ENCODE measurements around the gene CLDN16. TPM values are rescaled to one million over a fixed set of nuclear protein-coding genes. Genes with fewer than 3 reads are reported as not detected.
A peak's percentile ranks its signal among the peaks of the same experiment; 100 is the strongest.

CLDN16 gene
- total and polyA plus RNA-seq, 2 donors (not counting 1 experiment from before 2014, with no cell fraction given): 0.10 to 0.33 TPM

DNA sequence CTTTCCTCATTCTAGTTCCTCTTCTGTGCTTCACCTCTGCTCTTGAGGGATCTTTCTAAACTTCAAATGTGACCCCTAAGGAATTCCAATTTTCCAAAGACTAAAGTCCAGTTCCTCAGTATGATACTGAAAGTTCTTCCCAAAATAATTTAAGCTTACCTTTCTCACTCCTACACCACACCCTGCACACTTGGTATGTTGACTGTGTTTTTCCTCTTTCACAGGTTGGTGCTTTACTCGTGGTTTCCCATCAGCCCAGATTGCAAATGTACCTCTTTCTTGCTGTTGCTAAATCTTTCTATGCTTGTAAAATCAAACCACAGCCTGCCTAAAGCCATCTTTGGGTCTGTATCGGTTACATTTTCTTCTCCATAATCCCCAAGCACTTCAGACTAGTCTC is 30.5 kb upstream of the CLDN16 start:
- H3K9me3 ChIP-seq (ENCODE audit: control insufficient read depth, insufficient read depth, low read depth, low read length): no peaks in the 10 kb centered on the region
- DNase-seq (ENCODE audit: low read depth in 2 of 2): no peak
- no peaks in the 10 kb centered on the region for H3K79me2 ChIP-seq (ENCODE audit: control insufficient read depth, insufficient read depth, low read length)
- no peak overlapping the region for H3K9ac ChIP-seq (ENCODE audit: insufficient read depth, low read length)
- H3K4me2 ChIP-seq (ENCODE audit: extremely low read depth, insufficient read depth, low read length): no peak overlapping the region
- no peaks in the 10 kb centered on the region for H3K27me3 ChIP-seq (ENCODE audit: control insufficient read depth, insufficient read depth, low read length)
- H3K36me3 ChIP-seq (ENCODE audit: control insufficient read depth, insufficient read depth, low read length): no peaks in the 10 kb centered on the region
- no peak for TF ChIP-seq EZH2 (IDR thresholded peaks at IDR 0.05; ENCODE audit: low read length, missing control alignments)
- TF ChIP-seq, protein P1, sequence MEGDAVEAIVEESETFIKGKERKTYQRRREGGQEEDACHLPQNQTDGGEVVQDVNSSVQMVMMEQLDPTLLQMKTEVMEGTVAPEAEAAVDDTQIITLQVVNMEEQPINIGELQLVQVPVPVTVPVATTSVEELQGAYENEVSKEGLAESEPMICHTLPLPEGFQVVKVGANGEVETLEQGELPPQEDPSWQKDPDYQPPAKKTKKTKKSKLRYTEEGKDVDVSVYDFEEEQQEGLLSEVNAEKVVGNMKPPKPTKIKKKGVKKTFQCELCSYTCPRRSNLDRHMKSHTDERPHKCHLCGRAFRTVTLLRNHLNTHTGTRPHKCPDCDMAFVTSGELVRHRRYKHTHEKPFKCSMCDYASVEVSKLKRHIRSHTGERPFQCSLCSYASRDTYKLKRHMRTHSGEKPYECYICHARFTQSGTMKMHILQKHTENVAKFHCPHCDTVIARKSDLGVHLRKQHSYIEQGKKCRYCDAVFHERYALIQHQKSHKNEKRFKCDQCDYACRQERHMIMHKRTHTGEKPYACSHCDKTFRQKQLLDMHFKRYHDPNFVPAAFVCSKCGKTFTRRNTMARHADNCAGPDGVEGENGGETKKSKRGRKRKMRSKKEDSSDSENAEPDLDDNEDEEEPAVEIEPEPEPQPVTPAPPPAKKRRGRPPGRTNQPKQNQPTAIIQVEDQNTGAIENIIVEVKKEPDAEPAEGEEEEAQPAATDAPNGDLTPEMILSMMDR (conservative IDR thresholded peaks at IDR 0.05 in 1 of 2, IDR thresholded peaks at IDR 0.05 in 1 of 2; ENCODE audit: low read depth in 1 of 2, low read length in 2 of 2): no peak
- H4K20me1 ChIP-seq (ENCODE audit: control insufficient read depth, extremely low read depth, insufficient read depth, low read length): no peaks in the 10 kb centered on the region
- no peak overlapping the region for H3K27ac ChIP-seq (ENCODE audit: insufficient read depth, low read length)
- no peaks in the 10 kb centered on the region for H3K4me1 ChIP-seq (ENCODE audit: control insufficient read depth, extremely low read depth, insufficient read depth, low read length)
- H2AFZ ChIP-seq (ENCODE audit: low read length): peak overlapping the region; percentile 1
- no peak overlapping the region for H3K4me3 ChIP-seq (replicated peaks in 1 of 4; ENCODE audit: control extremely low read depth in 1 of 4, insufficient read depth in 1 of 4, low read depth in 3 of 4, low read length in 4 of 4)

DNA sequence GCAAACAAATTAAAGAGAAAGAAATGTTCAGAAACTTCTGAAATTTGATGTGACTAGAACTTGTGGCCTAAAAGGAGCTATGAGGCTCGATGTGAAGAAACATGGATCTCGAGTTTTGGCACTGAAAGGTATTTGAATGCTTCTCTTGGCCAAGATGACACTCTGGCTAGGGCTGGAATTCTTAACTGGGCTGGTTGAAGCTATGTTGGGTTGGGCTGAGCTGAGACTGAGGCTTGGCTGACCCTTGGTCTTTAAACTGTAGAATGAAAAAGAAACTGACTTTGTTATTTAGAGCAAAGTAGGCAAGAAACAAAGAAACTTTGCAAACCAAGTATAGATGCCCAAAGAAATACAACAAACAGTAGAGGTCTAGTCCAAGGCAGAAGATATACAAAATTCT is 28.1 kb upstream of the CLDN16 start:
- no peak for DNase-seq (ENCODE audit: low read depth in 2 of 2)
- Histone ChIP-seq H3K27ac (ENCODE audit: insufficient read depth, low read length) (no peak overlapping the region), H3K36me3 (ENCODE audit: control insufficient read depth, insufficient read depth, low read length) (no peaks in the 10 kb centered on the region), H3K9me3 (ENCODE audit: control insufficient read depth, insufficient read depth, low read depth, low read length) (no peaks in the 10 kb centered on the region), H4K20me1 (ENCODE audit: control insufficient read depth, extremely low read depth, insufficient read depth, low read length) (no peaks in the 10 kb centered on the region), H3K27me3 (ENCODE audit: control insufficient read depth, insufficient read depth, low read length) (no peaks in the 10 kb centered on the region), H3K4me3 (replicated peaks in 1 of 4; ENCODE audit: control extremely low read depth in 1 of 4, insufficient read depth in 1 of 4, low read depth in 3 of 4, low read length in 4 of 4) (no peak overlapping the region), H3K9ac (ENCODE audit: insufficient read depth, low read length) (no peak overlapping the region), H3K4me2 (ENCODE audit: extremely low read depth, insufficient read depth, low read length) (no peak overlapping the region), H3K79me2 (ENCODE audit: control insufficient read depth, insufficient read depth, low read length) (no peaks in the 10 kb centered on the region), H2AFZ (ENCODE audit: low read length) (no peak overlapping the region), H3K4me1 (ENCODE audit: control insufficient read depth, extremely low read depth, insufficient read depth, low read length) (no peaks in the 10 kb centered on the region)
- TF ChIP-seq EZH2 (IDR thresholded peaks at IDR 0.05; ENCODE audit: low read length, missing control alignments): no peak
- TF ChIP-seq, protein P1 (conservative IDR thresholded peaks at IDR 0.05 in 1 of 2, IDR thresholded peaks at IDR 0.05 in 1 of 2; ENCODE audit: low read depth in 1 of 2, low read length in 2 of 2): no peak

DNA sequence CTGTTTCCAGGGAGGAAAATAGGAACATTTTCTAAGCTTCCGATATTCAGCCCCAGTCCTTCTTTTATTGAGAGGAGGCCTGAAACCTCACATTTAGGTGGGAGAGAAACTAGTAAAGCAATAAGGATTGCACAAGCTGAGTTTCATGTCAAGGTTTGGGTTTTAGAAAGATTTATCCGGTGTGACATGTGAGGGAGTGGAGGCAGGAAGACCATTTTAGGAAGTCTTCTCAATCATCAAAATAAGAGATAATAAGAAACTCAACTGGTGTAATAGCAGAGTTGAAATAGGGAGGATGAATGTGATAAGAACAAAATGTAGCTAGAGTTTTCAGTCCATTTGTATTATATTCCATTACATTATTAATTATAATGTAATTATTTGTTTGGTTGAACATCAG is 27.7 kb upstream of the CLDN16 start:
- no peak overlapping the region for H3K4me2 ChIP-seq (ENCODE audit: extremely low read depth, insufficient read depth, low read length)
- no peaks in the 10 kb centered on the region for H3K36me3 ChIP-seq (ENCODE audit: control insufficient read depth, insufficient read depth, low read length)
- no peaks in the 10 kb centered on the region for H3K9me3 ChIP-seq (ENCODE audit: control insufficient read depth, insufficient read depth, low read depth, low read length)
- no peak overlapping the region for H3K4me3 ChIP-seq (replicated peaks in 1 of 4; ENCODE audit: control extremely low read depth in 1 of 4, insufficient read depth in 1 of 4, low read depth in 3 of 4, low read length in 4 of 4)
- no peak overlapping the region for H3K27ac ChIP-seq (ENCODE audit: insufficient read depth, low read length)
- no peaks in the 10 kb centered on the region for H4K20me1 ChIP-seq (ENCODE audit: control insufficient read depth, extremely low read depth, insufficient read depth, low read length)
- H3K27me3 ChIP-seq (ENCODE audit: control insufficient read depth, insufficient read depth, low read length): no peaks in the 10 kb centered on the region
- no peaks in the 10 kb centered on the region for H3K79me2 ChIP-seq (ENCODE audit: control insufficient read depth, insufficient read depth, low read length)
- no peak overlapping the region for H3K9ac ChIP-seq (ENCODE audit: insufficient read depth, low read length)
- TF ChIP-seq EZH2 (IDR thresholded peaks at IDR 0.05; ENCODE audit: low read length, missing control alignments): no peak
- TF ChIP-seq, protein P1 (conservative IDR thresholded peaks at IDR 0.05 in 1 of 2, IDR thresholded peaks at IDR 0.05 in 1 of 2; ENCODE audit: low read depth in 1 of 2, low read length in 2 of 2): no peak
- H3K4me1 ChIP-seq (ENCODE audit: control insufficient read depth, extremely low read depth, insufficient read depth, low read length): no peaks in the 10 kb centered on the region
- H2AFZ ChIP-seq (ENCODE audit: low read length): no peak overlapping the region
- DNase-seq (ENCODE audit: low read depth in 2 of 2): no peak

Measured in fibroblast of lung (primary cell).